ENCODE results near the gene PTOV1.

The PTOV1 gene

DNA sequence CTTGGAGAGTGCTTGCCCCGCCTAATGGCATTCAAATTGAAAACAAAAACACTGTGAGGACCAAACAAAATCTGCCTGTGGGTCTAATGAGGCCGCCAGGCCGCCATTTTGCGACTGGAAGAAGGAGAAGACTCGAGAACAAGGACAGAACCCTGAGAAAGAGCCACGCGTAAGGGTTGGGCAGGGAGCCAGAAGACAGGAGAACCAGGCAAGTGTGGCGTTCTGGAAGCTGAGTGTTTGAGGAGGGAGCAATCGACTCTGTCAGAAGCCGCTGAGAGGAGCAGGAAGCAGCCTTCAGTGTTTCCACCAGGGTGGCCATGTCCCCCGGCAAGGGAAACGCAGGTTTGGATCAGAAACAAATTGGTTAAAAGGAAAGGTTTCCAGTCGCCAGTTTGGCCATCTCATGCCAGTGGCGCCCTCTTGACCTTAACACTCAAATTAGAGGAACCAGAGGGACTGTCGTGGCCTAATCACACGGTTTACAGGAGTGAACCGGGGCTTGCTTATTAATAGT lies 10.2 kb upstream of the PTOV1 start:
- TF ChIP-seq, protein P1, sequence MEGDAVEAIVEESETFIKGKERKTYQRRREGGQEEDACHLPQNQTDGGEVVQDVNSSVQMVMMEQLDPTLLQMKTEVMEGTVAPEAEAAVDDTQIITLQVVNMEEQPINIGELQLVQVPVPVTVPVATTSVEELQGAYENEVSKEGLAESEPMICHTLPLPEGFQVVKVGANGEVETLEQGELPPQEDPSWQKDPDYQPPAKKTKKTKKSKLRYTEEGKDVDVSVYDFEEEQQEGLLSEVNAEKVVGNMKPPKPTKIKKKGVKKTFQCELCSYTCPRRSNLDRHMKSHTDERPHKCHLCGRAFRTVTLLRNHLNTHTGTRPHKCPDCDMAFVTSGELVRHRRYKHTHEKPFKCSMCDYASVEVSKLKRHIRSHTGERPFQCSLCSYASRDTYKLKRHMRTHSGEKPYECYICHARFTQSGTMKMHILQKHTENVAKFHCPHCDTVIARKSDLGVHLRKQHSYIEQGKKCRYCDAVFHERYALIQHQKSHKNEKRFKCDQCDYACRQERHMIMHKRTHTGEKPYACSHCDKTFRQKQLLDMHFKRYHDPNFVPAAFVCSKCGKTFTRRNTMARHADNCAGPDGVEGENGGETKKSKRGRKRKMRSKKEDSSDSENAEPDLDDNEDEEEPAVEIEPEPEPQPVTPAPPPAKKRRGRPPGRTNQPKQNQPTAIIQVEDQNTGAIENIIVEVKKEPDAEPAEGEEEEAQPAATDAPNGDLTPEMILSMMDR (IDR thresholded peaks at IDR 0.05; ENCODE audit: low read depth, low read length, missing control alignments), result no peak
- DNase-seq (ENCODE audit: extremely low read depth, low read depth), result no peak
- H3K4me3 ChIP-seq (replicated peaks; ENCODE audit: low read depth, low read length), result no peak overlapping the region

DNA sequence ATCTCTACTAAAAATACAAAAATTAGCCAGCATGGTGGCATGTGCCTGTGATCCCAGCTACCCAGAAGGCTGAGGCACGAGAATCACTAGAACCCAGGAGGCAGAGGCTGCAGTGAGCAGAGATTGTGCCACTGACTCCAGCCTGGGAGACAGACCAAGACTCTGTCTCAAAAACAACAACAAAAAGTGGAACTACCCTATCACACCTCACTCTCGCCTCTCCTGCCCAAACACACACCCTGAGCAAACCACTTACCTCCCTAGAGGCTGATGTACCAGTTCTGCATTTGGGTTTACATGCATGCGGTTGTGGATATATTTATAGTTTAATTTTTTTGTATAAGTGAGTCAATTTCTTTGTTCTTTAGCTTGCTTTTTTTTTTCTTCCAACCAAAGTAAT lies 7.7 kb upstream of the PTOV1 start:
- no peak overlapping the region for H3K4me3 ChIP-seq (replicated peaks; ENCODE audit: low read depth, low read length)
- DNase-seq (ENCODE audit: extremely low read depth, low read depth), result no peak
- TF ChIP-seq, protein P1 (IDR thresholded peaks at IDR 0.05; ENCODE audit: low read depth, low read length, missing control alignments), result no peak

DNA sequence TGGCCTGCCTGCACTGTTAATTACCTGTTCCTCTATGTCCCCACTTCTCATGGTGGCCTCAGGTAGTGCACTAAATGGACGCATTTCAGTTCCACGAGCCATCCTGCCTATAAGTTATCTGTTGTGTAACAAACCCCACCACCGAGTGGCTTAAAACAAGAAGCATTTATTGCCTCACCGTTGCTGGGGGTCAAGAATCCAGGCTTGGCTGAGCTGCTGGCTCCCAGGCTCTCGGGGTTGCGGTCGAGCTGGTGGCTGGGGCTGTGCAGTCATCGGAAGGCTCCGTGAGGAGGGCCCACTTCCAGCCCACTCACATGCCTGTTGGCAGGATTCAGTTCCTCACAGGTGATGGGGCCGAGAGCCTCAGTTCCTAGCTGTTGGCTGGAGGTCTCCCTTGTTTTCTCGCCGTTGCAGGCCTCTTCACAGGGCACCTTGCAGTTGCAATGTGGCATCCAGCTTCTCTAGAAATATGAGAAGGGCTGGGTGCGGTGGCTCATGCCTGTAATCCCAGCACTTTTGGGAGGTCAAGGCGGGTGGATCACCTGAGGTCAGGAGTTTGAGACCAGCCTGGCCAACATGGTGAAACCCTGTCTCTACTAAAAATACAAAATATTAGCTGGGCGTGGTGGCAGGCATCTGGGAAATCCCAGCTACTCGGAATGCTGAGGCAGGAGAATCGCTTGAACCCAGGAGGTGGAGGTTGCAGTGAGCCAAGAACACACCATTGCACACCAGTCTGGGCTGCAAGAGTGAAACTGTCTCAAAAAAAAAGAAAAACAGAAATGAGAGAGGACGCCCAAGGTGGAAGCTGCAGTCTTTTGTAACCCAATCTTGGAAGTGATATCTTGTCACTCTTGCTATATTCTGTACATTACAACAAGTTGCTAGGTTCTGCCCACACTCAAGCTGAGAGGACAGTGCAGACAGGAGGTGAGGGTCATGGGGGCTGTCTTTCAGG lies 6.5 kb upstream of the PTOV1 start:
- no peak for DNase-seq (ENCODE audit: extremely low read depth, low read depth)
- TF ChIP-seq, protein P1 (IDR thresholded peaks at IDR 0.05; ENCODE audit: low read depth, low read length, missing control alignments), result no peak
- H3K4me3 ChIP-seq (replicated peaks; ENCODE audit: low read depth, low read length), result no peak overlapping the region

DNA sequence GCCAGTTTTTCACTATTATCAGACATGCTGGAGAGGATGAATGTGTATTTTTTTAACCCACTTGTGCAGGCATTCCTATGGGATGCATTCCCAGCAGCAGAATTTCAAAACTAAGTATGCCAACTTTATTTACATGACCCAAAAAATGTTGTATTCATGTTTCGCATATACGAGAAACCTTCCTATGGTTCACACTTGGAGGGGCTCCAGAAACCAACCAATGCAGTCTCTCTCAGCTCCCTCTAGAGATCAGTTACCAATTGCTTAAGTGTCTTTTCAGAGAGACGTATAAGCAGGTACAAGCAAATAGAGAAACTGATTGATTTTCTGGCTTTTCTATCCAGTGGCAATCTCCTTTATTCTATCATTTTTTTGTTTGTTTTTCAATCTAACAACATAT lies 5.5 kb upstream of the PTOV1 start:
- TF ChIP-seq, protein P1 (IDR thresholded peaks at IDR 0.05; ENCODE audit: low read depth, low read length, missing control alignments), result no peak
- no peak for DNase-seq (ENCODE audit: extremely low read depth, low read depth)
- no peak overlapping the region for H3K4me3 ChIP-seq (replicated peaks; ENCODE audit: low read depth, low read length)

DNA sequence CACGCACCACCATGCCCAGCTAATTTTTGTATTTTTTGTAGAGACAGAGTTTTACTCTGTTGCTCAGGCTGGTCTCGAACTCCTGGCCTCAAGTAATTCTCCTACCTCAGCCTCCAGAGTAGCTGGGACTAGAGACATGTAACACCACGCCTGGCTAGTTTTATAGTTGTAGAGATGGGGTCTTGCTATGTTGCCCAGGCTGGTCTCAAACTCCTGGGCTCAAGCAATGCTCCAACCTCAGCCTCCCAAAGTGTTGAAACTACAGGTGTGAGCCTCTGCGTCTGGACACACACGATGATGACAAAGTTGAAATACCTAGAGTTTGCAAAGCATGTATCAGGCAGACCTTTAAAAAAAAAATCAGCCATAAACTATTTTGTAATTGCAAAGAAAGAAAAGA lies 4.6 kb upstream of the PTOV1 start:
- H3K4me3 ChIP-seq (replicated peaks; ENCODE audit: low read depth, low read length), result no peak overlapping the region
- TF ChIP-seq, protein P1 (IDR thresholded peaks at IDR 0.05; ENCODE audit: low read depth, low read length, missing control alignments), result no peak
- DNase-seq (ENCODE audit: extremely low read depth, low read depth), result no peak

DNA sequence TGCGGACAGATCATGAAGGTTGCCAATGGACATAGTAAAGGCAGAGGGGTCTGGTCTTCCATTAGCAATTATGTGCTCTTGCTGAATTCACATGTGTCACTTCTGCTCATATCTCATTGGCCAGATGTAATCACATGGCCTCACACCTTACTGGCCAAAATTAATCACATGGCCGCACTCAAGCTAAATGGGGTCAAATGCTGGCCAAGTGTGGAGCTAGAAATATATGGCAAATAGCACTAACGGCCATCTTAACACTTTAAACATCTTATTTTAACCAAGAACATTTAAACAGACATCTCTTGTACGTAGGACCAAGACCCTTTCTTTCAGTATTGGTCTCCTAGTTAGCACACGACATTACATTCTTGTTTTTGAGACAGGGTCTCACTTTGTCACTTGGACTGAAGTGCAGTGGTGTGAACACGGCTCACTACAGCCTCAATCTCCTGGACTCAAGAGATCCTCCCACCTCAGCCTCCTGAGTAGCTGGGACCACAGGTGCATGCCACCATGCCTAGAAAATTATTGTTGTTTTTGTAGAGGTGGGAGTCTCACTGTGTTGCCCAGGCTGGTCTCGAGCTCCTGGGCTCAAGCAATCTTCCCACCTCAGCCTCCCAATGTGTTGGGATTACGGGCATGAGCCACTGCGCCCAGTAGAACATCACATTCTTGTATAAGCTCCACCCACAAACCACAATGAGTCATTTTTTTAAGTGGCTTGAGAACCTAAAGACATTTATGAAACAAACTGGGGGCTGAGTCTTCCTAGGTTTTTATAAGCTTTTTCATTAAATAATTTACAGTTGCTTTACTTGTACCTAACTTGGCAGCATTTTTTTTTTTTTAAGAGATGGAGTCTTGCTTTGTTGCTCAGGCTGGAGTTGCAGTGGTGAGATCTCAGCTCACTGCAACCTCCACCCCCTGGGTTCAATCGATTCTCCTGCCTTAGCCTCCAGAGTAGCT lies 2.9 kb upstream of the PTOV1 start:
- TF ChIP-seq, protein P1 (IDR thresholded peaks at IDR 0.05; ENCODE audit: low read depth, low read length, missing control alignments), result no peak
- no peak overlapping the region for H3K4me3 ChIP-seq (replicated peaks; ENCODE audit: low read depth, low read length)
- peak; percentile 83 for DNase-seq (ENCODE audit: extremely low read depth, low read depth)
